ENCODE data around the gene HOMER2.
"Not testable (repeated sequence)": the region's sequence is repeated elsewhere in the genome, so short reads cannot be mapped to it uniquely, and the experiment has no call there.

The HOMER2 gene

GRCh38 chr15:82900511-82901060 lies 51.9 kb downstream of the HOMER2 start:
- in situ Hi-C loops (cut with MboI; ENCODE audit: low sequenced_read_pairs): no loop called here

- in situ Hi-C loops (cut with MboI; ENCODE audit: low sequenced_read_pairs): no loop called here
Observed at GRCh38 chr15:82898961-82899360, 53.6 kb downstream of the HOMER2 start.

DNA sequence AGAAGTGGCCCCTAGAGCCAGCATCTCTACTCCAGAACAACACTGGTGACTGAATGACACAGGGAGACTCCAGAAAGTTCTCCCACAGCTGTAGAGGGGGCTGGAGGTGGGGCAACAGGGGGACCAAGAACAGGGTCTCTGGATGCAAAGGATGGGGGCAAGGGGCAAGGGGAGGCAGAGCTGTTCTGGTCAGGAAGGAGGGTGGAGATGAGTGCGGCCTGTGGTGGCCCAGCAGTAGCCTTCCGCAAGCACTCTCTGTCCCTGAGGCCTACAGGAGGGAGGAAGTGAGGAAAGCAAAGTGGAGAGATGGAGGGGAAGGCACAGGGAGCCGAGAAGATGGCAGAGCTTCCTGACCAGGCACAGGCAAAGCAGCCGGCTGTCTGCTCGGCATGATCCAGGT lies 56.5 kb downstream of the HOMER2 start:
- in situ Hi-C loops (cut with MboI; ENCODE audit: low sequenced_read_pairs): no loop called here

DNA sequence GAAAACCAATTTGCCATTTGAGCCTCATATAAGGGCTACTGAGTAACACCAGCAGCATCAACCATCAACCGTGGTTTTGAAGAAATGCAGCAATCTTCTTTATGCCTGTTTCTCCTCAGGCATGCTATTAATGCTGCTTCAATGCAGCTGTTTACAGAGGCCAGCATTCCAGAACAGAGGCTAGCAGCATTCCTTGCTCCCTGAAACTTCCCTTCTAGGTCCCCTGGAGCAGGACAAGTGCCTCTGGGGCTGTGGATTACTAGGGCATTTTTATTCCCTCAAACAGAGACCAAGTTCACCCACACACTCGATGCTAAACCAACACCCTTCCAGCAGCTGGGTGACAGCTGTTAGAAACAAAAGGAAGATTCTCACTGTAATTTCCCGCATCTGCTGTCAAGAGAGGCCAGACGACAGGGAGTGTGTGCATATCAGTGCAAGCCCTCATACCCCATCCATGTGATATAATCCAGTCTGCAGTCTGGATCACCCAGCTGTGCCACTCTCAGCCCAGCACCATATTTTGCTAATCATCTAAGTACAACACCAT lies 57.5 kb downstream of the HOMER2 start:
- in situ Hi-C loops (cut with MboI; ENCODE audit: low sequenced_read_pairs): no loop called here

DNA sequence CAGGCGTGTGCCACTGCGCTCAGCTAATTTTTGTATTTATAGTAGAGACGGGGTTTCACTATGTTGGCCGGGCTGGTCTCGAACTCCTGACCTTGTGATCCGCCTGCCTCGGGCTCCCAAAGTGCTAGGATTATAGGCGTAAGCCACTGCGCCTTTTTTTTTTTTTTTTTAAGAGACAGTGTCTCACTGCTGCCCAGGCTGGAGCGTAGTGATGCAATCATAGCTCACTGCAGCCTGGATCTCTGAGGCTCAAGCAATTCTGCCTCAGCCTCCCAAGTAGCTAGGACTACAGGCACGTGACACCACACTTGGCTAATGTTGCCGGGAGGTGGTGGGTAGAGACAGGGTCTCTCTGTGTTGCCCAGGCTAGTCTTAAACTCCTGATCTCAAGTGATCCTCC lies 59.0 kb downstream of the HOMER2 start:
- in situ Hi-C loops (cut with MboI; ENCODE audit: low sequenced_read_pairs): not testable (repeated sequence)

- in situ Hi-C loops (cut with MboI; ENCODE audit: low sequenced_read_pairs): no loop called here
Observed at GRCh38 chr15:82892573-82892972, 59.9 kb downstream of the HOMER2 start.

GRCh38 chr15:82890995-82891390 lies 61.5 kb downstream of the HOMER2 start:
- in situ Hi-C loops (cut with MboI; ENCODE audit: low sequenced_read_pairs): no loop called here

DNA sequence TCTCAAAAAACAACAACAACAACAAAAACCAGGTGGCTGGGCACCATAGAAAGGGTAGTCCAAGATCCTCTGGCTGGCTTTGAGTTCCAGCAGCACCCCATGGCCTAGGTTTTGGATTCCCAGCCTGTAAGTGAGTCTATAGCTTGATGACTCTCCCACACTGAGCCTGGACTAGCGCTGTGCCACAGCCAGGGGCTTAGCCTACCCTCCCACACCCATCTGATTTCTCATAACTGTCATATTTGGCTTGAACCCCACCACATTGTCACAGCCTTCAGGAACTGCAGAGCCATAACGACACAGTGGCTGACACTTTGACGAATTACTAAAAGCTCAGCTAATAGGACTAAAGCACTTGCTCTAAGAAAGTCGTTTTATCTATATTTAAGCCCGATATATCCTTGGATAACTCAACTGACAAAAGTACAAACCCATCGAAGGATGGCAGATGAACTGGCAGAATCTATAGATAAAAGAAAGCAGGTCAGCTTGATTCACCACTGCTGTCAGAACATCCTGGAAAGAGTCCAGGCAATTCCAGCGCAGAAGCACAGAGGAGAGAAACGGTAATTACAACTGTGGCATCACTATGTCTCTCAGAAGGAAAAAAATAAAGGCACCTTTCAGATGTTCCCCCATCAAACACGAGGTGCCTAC lies 62.1 kb downstream of the HOMER2 start:
- in situ Hi-C loops (cut with MboI; ENCODE audit: low sequenced_read_pairs): no loop called here

DNA sequence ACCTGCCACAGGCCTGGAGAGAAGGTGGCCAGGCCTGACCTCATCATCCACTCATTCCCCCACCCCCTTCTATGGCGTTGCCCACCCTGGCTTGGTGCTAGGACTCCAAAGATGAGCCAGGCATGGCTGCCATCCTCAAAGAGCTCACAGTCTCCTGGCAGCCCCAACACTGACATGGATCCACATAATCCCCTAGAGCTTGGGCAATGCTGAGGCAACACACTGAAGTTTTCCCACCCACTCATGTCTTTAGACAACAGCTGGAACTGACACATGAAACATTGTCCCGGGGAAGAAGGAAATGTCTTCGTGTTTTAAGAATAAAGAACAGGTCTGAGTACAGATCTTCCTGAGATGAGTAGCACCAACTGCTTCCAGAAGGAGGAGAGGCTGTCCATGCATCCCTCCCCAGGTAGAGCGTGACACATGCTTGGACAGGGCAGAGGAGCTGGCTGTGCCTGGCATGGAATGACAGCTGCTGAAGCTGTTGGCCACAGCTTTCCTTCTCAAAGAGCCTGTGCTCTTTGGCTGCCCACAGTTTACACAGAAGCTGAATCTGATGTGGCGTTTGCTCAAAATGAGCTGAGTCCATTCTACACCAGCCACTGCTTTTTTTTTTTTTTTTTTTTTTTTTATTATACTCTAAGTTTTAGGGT lies 70.1 kb downstream of the HOMER2 start:
- in situ Hi-C loops (cut with MboI; ENCODE audit: low sequenced_read_pairs): no loop called here

DNA sequence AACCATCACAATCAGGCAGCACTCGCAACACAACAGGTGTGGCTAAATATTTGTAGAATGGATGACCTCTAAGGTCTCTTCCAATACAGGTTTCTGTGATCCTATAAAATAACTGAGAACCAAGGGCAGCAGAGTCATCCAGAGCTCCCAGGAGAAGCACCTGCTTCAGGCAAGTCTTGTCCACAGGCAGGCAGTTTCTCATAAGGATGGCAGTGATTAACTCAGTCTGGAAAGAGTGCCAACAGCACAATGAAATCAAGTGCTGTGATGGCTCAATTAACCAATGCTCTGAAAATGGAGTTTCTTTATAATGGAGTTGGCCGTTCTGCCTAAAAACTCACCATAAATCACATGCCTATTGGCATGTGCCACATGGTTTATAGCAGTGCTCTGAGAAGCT lies 70.8 kb downstream of the HOMER2 start:
- in situ Hi-C loops (cut with MboI; ENCODE audit: low sequenced_read_pairs): no loop called here

GRCh38 chr15:82880704-82881103 lies 71.8 kb downstream of the HOMER2 start:
- in situ Hi-C loops (cut with MboI; ENCODE audit: low sequenced_read_pairs): no loop called here

DNA sequence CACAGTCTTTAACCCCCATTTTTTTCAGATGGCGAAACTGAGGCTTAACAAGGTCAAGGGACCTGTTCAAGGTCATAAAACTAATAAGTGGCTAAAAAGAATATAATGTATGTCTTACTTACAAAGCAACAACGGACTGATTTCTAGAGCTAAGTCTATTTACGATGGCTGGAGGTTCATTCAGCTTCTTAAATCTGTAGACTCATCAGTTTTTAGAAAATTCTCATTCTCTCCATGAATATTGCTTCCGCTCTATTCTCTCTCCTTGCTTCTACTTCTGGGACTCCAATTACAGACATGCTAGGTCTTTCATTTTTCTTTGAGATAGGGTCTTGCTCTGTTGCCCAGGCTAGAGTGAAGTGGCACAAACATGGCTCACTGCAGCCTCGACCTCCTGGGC lies 74.2 kb downstream of the HOMER2 start:
- in situ Hi-C loops (cut with MboI; ENCODE audit: low sequenced_read_pairs): no loop called here

DNA sequence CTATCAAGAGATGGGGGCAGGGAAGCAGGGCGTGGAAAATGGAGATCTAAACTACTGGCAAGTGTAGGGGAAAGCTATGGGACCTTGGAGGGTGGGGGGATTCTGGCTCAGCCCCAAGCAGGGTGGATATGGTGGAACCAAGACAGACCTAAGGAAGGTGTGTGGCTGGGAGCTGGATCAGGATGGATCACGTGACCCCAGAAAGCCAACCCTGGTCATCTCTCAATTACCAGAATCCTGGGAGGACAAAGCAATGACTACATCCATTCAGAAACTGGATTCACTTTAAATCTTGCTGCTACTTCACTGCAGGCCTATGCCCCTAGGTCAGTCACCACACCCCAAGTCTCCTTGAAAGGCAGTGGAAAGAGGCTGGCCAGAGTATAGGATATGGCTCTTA lies 74.7 kb downstream of the HOMER2 start:
- in situ Hi-C loops (cut with MboI; ENCODE audit: low sequenced_read_pairs): no loop called here

GRCh38 chr15:82875411-82876003 lies 77.0 kb downstream of the HOMER2 start:
- in situ Hi-C loops (cut with MboI; ENCODE audit: low sequenced_read_pairs): no loop called here

DNA sequence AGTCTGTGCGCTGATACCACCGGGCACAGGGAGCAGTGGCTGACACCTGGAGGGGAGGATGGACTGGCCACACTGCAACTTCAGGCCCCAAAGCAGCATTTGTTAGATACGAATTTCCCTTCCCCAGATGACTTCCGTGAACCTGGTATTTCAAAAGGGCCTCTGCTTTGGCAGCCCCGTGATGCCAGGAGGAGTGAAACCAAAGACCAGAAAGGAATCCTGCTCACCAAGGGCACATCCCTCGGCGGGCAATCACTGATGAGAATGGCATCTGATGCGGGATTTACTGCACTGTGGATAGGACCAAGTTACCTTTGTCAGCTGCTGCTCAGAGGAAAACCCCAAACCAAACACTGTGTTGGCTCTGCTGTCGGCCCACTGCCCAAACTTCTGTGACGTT lies 77.6 kb downstream of the HOMER2 start:
- in situ Hi-C loops (cut with MboI; ENCODE audit: low sequenced_read_pairs): no loop called here

DNA sequence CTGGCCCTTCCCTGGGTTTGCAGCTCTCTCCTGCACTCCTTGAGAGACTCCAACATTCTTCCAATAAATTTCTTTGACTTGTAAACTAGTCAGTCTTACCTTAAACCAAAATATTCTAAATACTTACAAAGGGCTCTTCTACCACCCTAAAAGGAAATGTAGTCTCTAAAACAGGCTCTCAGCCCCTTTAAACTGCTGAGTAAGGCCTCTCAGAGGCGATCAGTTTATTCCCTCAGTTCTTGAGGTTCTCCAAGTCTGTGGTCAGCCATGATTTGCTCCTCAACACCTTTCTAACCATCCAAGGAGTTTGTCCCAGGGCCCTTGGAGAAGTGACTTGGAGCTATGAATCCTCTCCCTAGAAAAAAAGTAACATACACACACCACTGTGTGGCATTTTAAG lies 78.3 kb downstream of the HOMER2 start:
- in situ Hi-C loops (cut with MboI; ENCODE audit: low sequenced_read_pairs): no loop called here

GRCh38 chr15:82873000-82873680 lies 79.4 kb downstream of the HOMER2 start:
- in situ Hi-C loops (cut with MboI; ENCODE audit: low sequenced_read_pairs): no loop called here

DNA sequence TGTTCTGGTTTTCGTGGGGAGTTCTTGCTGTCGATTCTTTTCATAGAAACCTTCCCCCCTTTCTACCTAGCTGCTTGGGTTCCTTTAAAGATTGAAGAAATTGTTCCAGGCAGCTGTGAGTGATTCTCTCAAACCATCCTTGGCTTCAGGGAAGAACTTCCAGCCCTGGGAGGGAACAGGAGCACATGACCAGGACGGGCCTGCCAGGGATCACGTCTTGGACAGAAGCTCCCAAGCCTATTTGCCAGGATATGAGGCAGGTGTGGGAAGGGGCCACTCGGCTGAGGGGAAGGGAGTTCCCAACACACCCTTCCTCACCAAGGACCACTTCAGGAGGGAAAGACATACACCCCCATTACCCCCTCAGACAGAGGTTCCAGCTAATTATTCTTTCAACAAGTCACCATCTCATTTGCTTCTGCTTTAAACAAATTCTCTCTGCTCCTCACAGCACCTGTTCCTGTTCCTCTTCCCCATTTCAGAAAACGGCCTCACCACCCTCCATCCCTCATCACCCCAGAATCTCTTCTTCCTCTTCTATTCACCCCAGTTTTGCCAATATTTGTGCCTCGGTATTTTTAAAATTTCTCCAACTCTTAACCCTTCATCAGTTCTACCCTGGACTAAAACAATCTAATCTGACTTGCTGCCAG lies 80.6 kb downstream of the HOMER2 start:
- in situ Hi-C loops (cut with MboI; ENCODE audit: low sequenced_read_pairs): no loop called here

GRCh38 chr15:82871358-82871757 lies 81.2 kb downstream of the HOMER2 start:
- in situ Hi-C loops (cut with MboI; ENCODE audit: low sequenced_read_pairs): no loop called here

- in situ Hi-C loops (cut with MboI; ENCODE audit: low sequenced_read_pairs): no loop called here
Observed at GRCh38 chr15:82870727-82871320, 81.7 kb downstream of the HOMER2 start.
